Measurements from ENCODE around the gene MYL10. TPM values are rescaled to one million over a fixed set of nuclear protein-coding genes. Genes with fewer than 3 reads are reported as not detected.

The MYL10 gene
- total RNA-seq, 1 experiment from 2014 or later = not detected

- Histone ChIP-seq H3K4me3 (replicated peaks in 1 of 2; ENCODE audit: low read depth in 1 of 2, low read length in 2 of 2) (no peak overlapping the region), H3K9ac (ENCODE audit: low read length) (no peak overlapping the region), H3K27me3 (ENCODE audit: insufficient read depth, low read length) (no peaks in the 10 kb centered on the region), H4K20me1 (ENCODE audit: insufficient read depth) (no peaks in the 10 kb centered on the region), H3K36me3 (ENCODE audit: control insufficient read depth in 1 of 2, insufficient read depth in 2 of 2, low read length in 2 of 2) (no peaks in the 10 kb centered on the region), H2AFZ (ENCODE audit: low read depth, low read length, poor library complexity, severe bottlenecking) (no peak overlapping the region), H3K9me2 (ENCODE audit: insufficient read depth) (no peaks in the 10 kb centered on the region), H3K4me1 (ENCODE audit: control insufficient read depth in 1 of 2, insufficient read depth in 2 of 2, low read length in 2 of 2) (peaks cover 0 to 3% of the 10 kb centered on the region in 2 experiments; a peak in 2 of 4 replicates), H3K9me3 (ENCODE audit: control insufficient read depth in 1 of 2, insufficient read depth in 1 of 2, low read depth in 1 of 2, low read length in 2 of 2) (no peaks in the 10 kb centered on the region), H3K79me2 (ENCODE audit: insufficient read depth, low read length) (no peaks in the 10 kb centered on the region), H3K27ac (ENCODE audit: low read depth, low read length) (no peak overlapping the region), H3K4me2 (ENCODE audit: low read length) (no peak overlapping the region)
- ChIA-PET POLR2A (no interaction called here), RAD21 (ENCODE audit: low non-redundant PET in 1 of 2, low total read pairs in 2 of 2, uncharacterized antibody in 2 of 2, unreplicated experiment in 2 of 2) (no interaction called here), CTCF (no interaction called here)
- ATAC-seq (no peak), DNase-seq (ENCODE audit: low read depth, low spot score) (no peak)
- BruUV-seq (replicated peaks) = no TSS peak
- intact Hi-C loops (cut with micrococcal nuclease) = no loop called here
- TF ChIP-seq REST (IDR thresholded peaks at IDR 0.05; ENCODE audit: low read depth) (no peak), POLR2AphosphoS5 (IDR thresholded peaks at IDR 0.05; ENCODE audit: low read depth, low read length) (no peak), TCF7L2 (IDR thresholded peaks at IDR 0.05; ENCODE audit: borderline replicate concordance, extremely low read depth, insufficient read depth, insufficient read length) (no peak), SIN3A (IDR thresholded peaks at IDR 0.05; ENCODE audit: low read depth) (no peak), CEBPB (IDR thresholded peaks at IDR 0.05; ENCODE audit: low read depth) (no peak), FOSL1 (IDR thresholded peaks at IDR 0.05; ENCODE audit: low read depth) (no peak), ZNF274 (IDR thresholded peaks at IDR 0.05; ENCODE audit: low read depth, low read length) (no peak), POLR2A (IDR thresholded peaks at IDR 0.05; ENCODE audit: borderline replicate concordance, extremely low read depth, insufficient read depth, insufficient read length) (no peak), SRF (IDR thresholded peaks at IDR 0.05; ENCODE audit: low read depth) (no peak)
Observed at GRCh38 chr7:101589052-101589451, 40.0 kb downstream of the MYL10 start.
